ENCODE measurements around the gene SNTG2.
"Not testable (repeated sequence)": the region's sequence is repeated elsewhere in the genome, so short reads cannot be mapped to it uniquely, and the experiment has no call there.

SNTG2 gene

GRCh38 chr2:1378456-1379150, 428.0 kb downstream of the SNTG2 start:
- DNase-seq (ENCODE audit: low read depth), result no peak

DNA sequence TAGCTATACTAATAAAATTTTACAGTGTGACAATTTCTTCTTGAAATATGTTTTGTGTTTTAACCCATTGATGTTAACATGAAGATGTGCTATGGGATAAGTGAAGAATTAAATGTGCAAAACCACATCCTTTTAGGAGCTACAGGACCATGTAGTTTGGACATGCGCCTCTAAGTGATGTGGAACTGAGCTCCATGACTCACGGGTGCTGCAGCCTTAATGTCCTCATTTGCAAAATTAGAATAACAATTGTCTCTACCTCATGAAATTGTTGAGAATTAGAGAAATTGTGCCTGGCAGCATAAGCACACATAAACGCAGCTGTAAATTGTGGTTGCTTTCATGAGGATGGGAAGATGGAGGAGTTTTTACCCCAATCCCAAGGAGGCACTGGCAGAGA, 431.0 kb downstream of the SNTG2 start:
- DNase-seq (ENCODE audit: low read depth), result no peak

DNA sequence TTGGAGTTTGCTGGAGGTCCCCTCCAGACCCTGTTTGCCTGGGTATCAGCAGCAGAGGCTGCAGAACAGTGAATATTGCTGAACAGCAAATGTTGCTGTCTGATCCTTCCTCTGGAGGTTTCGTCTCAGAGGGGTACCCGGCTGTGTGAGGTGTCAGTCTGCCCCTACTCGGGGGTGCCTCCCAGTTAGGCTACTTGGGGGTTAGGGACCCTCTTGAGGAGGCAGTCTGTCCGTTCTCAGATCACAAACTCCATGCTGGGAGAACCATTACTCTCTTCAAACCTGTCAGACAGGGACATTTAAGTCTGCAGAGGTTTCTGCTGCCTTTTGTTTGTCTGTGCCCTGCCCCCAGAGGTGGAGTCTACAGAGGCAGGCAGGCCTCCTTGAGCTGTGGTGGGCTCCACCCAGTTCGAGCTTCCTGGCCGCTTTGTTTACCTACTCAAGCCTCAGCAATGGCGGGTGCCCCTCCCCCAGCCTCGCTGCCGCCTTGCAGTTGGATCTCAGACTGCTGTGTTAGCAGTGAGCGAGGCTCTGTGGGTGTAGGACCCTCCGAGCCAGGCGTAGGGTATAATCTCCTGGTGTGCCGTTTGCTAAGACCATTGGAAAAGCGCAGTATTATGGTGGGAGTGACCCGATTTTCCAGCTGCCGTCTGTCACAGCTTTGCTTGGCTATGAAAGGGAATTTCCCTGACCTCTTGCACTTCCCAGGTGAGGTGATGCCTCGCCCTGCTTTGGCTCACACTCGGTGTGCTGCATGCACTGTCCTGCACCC, 437.5 kb downstream of the SNTG2 start:
- DNase-seq (ENCODE audit: low read depth), result not testable (repeated sequence)

DNA sequence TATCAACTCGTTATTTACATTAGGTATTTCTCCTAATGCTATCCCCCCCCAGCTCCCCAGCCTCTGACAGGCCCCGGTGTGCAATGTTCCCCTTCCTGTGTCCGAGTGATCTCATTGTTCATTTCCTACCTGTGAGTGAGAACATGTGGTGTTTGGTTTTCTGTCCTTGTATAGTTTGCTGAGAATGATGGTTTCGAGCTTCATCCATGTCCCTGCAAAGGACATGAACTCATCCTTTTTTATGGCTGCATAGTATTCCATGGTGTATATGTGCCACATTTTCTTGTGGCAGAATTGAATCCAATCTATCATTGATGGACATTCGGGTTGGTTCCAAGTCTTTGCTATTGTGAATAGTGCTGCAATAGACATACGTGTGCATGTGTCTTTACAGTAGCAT, 439.5 kb downstream of the SNTG2 start:
- DNase-seq (ENCODE audit: low read depth), result not testable (repeated sequence)

DNA sequence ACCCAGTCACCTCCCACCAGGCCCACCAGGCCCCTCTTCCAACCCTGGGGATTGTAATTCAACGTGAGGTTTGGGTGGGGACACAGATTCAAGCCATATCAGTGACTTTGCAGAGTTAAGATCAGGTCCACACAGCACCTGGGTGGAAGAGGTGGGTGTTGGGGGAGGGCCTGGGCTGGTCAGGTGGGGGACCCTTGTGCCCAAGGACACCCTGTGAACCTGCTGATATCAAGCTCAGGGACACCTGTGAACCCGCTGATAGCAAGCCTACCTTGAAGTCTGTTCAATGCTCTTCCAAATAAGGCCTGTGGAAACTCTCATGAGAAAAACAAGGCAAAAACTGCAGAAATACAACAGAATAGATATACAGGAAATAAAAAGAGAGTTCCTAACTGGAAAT, 442.7 kb downstream of the SNTG2 start:
- DNase-seq (ENCODE audit: low read depth), result no peak

GRCh38 chr2:1394709-1395408, 444.2 kb downstream of the SNTG2 start:
- DNase-seq (ENCODE audit: low read depth), result no peak

DNA sequence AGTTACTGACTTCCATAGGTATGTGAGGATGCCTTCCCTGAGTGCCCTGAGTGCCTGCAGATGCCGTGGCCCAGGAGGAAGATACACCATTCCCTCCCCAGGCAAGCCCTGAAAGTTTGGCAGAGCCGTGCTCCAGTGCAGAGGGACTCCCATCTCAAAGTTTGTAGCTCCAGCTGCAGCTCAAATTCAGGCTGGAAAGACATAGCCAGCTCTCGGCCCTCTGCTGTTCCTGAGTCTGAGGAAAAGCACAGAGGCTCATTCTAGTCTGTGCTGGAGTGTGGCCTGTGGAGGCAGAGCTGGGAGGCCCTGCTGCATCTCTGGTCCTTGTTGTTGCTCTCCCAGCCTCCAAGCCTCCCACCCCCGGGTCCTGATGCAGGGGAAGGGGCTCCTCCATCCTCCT, 446.7 kb downstream of the SNTG2 start:
- DNase-seq (ENCODE audit: low read depth), result no peak

- no peak for DNase-seq (ENCODE audit: low read depth)
Observed at GRCh38 chr2:1398191-1398590, 447.5 kb downstream of the SNTG2 start.

- no peak for DNase-seq (ENCODE audit: low read depth)
Observed at GRCh38 chr2:1400943-1401735, 450.5 kb downstream of the SNTG2 start.

DNA sequence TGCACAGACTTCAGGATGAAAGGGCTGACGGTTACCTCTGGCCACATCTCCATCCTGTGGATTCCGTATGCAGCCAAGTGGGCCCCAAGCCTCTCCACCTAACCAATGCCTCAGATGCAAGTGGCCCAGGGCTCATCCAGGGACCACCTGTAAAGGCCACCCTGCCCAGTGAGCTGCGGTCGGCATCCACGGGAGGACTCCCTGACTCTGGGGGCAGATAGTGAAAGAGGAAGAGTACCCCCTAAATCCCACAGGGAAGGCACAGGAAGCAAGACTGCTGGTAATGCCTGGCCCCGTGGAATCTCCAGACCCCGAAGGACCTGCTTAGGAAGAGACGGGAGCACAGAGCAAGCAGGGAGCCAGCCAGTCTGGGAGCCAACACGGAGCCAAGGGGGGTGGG, 451.4 kb downstream of the SNTG2 start:
- DNase-seq (ENCODE audit: low read depth), result no peak

- no peak for DNase-seq (ENCODE audit: low read depth)
Observed at GRCh38 chr2:1403565-1403964, 452.9 kb downstream of the SNTG2 start.

DNA sequence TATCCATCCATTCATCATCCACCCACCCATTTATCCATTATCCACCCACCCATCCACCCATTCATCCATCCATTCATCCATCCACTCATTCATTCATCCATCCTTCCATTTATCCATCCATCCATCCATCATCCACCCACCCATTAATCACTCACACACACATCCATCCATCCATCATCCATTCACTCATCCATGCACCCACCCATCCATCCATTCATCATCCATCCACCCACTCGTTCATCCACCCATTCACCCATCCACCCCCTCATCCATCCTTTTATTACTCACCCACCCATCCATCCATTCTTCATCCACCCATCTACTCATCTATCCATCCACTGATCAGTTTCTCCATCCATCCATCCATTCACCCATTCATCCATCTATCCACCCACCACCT, 454.5 kb downstream of the SNTG2 start:
- no peak for DNase-seq (ENCODE audit: low read depth)

GRCh38 chr2:1405967-1406366, 455.3 kb downstream of the SNTG2 start:
- DNase-seq (ENCODE audit: low read depth), result no peak

GRCh38 chr2:1406434-1406833, 455.8 kb downstream of the SNTG2 start:
- no peak for DNase-seq (ENCODE audit: low read depth)

GRCh38 chr2:1407950-1408675, 457.5 kb downstream of the SNTG2 start:
- no peak for DNase-seq (ENCODE audit: low read depth)

- DNase-seq (ENCODE audit: low read depth), result no peak
Observed at GRCh38 chr2:1413156-1413710, 462.6 kb downstream of the SNTG2 start, which contains the start of gene TPO. TSS of gene TPO (plus strand) at chr2:1413463. CDS start at chr2:1414409, 946 bp downstream.

DNA sequence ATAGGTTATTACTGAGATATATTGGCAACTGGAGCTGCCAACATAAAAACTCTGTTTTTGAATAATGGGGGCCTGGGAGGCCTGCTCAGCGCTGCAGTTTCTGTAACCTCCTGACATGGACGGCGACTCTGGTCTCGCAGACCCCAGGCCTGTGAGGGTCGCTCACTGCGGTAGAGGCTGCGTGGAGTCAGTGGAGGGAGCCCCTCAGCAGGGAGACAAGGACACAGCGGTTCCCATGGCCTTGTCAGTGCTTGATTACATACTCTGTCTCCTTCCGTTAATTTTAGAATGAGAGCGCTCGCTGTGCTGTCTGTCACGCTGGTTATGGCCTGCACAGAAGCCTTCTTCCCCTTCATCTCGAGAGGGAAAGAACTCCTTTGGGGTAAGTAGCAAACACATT, 463.5 kb downstream of the SNTG2 start:
- DNase-seq (ENCODE audit: low read depth), result no peak

GRCh38 chr2:1414901-1415300, 464.3 kb downstream of the SNTG2 start:
- DNase-seq (ENCODE audit: low read depth), result not testable (repeated sequence)

GRCh38 chr2:1415501-1415900, 464.9 kb downstream of the SNTG2 start:
- no peak for DNase-seq (ENCODE audit: low read depth)
